Fibroblast of pulmonary artery (primary cell): ENCODE data around the gene CHN2.

ENCODE experiments used
- DNase-seq: peaks from one replicate; pipeline ENCODE4 v3.0.0-alpha.2; 2010; ENCODE audit warnings: low read depth
- H3K4me3 ChIP-seq: replicated peaks from 2 replicates; pipeline ENCODE4 v1.5.1; 2011; ENCODE audit warnings: low read depth, mild to moderate bottlenecking, control low read depth, low read length, moderate library complexity
- TF ChIP-seq, protein P1 (sequence below): IDR thresholded peaks from 2 replicates; pipeline ENCODE4 v1.5.1; 2011; ENCODE audit warnings: mild to moderate bottlenecking, control low read depth, low read length, inconsistent platforms; ENCODE audit errors: missing control alignments

CHN2 gene

DNA sequence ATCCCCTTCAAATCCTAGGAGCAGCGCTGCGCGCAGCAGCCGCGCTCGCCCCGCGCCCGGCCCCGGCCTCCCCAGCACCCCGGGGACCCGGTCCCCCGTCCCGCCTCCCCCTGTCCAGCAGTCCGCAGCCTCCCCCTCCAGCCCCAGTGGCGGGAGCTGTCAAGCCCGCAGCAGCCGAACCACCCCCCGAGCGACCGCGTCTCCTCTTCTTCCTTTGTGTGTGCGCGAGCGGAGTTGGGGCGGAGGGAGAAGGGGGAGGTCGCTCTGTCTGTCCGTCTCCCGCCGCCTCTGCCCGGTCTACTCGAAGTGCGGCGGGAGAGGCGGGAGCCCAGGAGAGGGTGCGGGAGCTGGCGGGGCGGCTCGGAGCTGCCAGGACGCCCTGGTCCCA is 375 bp upstream of the CHN2 start:
- no peak for DNase-seq
- H3K4me3 ChIP-seq: peak overlapping the region; percentile 49

DNA sequence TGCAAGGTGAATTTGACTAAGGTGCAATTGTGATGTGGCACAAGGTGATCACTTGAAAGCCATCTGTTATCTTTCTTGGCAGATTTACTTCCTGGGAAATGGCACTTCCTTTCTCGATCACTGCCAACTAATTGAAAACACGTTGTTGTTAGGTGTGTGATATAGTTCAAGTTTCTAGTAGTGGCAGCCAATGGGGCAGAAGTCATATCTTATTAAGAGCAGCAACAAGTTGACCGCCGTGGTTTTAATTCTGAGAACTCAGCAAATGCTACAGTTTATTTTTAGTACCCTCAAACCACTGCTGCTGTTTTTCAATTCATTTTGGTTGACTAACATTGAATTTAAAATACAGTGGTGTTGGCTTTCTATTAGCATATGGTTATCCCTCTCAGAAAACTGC is 1.6 kb downstream of the CHN2 start:
- no peak overlapping the region for H3K4me3 ChIP-seq
- DNase-seq: no peak
- TF ChIP-seq, protein P1, sequence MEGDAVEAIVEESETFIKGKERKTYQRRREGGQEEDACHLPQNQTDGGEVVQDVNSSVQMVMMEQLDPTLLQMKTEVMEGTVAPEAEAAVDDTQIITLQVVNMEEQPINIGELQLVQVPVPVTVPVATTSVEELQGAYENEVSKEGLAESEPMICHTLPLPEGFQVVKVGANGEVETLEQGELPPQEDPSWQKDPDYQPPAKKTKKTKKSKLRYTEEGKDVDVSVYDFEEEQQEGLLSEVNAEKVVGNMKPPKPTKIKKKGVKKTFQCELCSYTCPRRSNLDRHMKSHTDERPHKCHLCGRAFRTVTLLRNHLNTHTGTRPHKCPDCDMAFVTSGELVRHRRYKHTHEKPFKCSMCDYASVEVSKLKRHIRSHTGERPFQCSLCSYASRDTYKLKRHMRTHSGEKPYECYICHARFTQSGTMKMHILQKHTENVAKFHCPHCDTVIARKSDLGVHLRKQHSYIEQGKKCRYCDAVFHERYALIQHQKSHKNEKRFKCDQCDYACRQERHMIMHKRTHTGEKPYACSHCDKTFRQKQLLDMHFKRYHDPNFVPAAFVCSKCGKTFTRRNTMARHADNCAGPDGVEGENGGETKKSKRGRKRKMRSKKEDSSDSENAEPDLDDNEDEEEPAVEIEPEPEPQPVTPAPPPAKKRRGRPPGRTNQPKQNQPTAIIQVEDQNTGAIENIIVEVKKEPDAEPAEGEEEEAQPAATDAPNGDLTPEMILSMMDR: no peak

More for the DNA sequence above, 375 bp upstream of the CHN2 start:
- TF ChIP-seq, protein P1: no peak

DNA sequence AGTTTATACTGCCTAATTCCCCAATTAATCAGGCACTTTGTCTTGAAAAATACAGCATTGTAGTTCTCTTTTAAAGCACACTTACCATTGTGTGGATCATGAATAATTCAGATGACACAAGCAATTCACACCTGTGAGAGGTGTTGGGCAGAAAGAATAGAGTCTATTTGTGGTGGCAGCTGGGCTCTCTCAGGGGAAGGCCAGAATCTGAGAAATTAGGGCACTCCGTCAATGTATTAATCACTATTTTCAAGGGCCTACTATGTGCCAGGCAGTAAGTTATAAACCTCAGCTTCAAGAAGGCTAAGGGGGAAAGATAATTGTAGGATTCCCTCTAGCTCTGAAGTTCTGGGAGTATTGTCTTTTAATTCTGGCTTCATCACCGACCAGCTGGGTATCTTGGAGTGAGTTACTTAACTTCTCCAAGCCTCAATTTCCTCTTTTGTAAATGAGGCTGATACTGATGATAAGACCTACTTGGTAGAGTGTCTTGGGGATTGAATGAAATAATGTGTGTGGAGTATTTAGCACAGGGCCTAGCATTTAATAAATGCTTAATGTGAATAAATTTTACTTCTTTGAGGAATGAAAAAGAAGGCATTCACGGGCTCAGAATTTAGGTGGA is 2.5 kb downstream of the CHN2 start:
- no peak for DNase-seq
- no peak overlapping the region for H3K4me3 ChIP-seq
- TF ChIP-seq, protein P1: no peak

DNA sequence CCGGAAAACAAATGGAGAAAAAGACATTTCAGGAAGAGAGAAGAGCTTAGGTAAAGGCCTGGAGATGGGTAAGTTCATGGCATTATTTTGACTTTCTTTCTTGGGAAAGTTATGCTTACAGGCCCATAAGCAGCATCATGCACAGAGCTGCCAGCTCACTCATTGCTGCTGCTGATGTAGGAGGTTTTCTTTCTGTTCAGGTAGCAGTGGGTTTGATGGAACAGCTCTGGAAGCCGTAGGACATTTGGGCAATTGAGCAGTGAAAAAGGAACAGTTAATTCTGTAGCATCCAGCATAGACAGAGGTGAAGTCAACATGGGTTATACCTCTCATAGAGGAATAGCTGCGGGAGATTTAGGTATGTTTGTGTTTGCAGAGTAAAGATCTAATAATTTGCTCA is 3.3 kb downstream of the CHN2 start:
- H3K4me3 ChIP-seq: no peak overlapping the region
- TF ChIP-seq, protein P1: no peak
- DNase-seq: no peak

DNA sequence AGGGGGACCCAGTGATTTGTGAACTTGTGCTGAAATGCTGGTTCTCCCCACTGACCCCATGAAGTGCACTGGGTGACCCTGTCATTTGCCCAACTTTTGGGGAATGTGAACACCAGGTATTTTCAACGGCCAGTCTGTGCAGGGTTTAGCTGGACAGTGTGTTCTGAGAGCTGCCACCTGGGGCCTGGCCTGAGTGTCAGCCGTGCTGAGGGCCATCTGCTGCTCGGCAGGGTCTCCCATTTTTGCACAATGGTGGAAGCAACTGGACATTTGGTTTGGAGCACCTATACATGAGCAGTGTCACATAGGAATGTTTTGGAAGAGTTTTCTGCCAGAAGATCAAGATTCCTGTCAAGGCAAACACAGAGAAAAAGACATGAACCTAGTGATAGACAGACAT is 5.2 kb downstream of the CHN2 start:
- no peak for DNase-seq
- TF ChIP-seq, protein P1: no peak
- no peak overlapping the region for H3K4me3 ChIP-seq

DNA sequence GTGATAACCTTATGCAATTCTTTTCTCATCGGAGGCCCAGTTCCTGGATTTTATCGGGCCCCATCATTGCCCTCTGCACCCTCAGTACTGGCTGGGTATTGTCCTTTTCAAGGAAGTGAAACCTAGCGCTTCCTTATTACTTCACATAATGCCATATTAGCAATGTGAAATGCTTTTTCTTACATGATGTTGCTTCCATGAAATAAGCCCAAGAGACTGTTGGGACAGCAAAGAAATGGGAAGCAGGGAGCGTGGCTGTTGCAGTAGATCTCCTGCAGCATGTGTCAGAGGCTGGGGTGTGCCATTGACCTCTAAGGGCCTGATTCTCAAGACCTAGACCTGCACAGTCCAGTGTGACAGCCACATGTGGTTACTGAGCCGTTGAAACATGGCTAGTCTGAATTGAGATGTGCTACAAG is 8.1 kb downstream of the CHN2 start:
- DNase-seq: no peak
- no peak overlapping the region for H3K4me3 ChIP-seq
- TF ChIP-seq, protein P1: no peak
